ENCODE data around the gene PYGL. TPM values are rescaled to one million over a fixed set of nuclear protein-coding genes. Genes with fewer than 3 reads are reported as not detected.
A peak's percentile ranks its signal among the peaks of the same experiment; 100 is the strongest.

PYGL gene
- total RNA-seq, 1 donor = 123 TPM

GRCh38 chr14:50967790-50968189, 23.5 kb upstream of the PYGL start:
- Histone ChIP-seq H2AFZ (ENCODE audit: low read length) (peak overlapping the region; percentile 23), H3K4me2 (ENCODE audit: insufficient read depth, low read length) (no peak overlapping the region), H3K4me3 (ENCODE audit: insufficient read depth, low read length) (no peak overlapping the region), H3K9me3 (ENCODE audit: low read depth, low read length) (no peaks in the 10 kb centered on the region), H3K79me2 (ENCODE audit: insufficient read depth, low read length) (no peaks in the 10 kb centered on the region), H3K4me1 (ENCODE audit: insufficient read depth, low read length) (peaks cover 22% of the 10 kb centered on the region), H3K27me3 (ENCODE audit: insufficient read depth, low read length) (no peaks in the 10 kb centered on the region), H4K20me1 (ENCODE audit: insufficient read depth, low read length) (no peaks in the 10 kb centered on the region), H3K36me3 (ENCODE audit: insufficient read depth, low read length) (no peaks in the 10 kb centered on the region), H3K27ac (ENCODE audit: low read depth, low read length) (no peak overlapping the region)
- TF ChIP-seq CTCF (IDR thresholded peaks at IDR 0.05; ENCODE audit: extremely low read depth, low read depth, low read length) = no peak
- DNase-seq (ENCODE audit: insufficient read length, low spot score, missing footprints) = peak; percentile 80

GRCh38 chr14:50967103-50967502, 22.8 kb upstream of the PYGL start:
- H3K4me1 ChIP-seq (ENCODE audit: insufficient read depth, low read length) = peaks cover 29% of the 10 kb centered on the region
- TF ChIP-seq CTCF (IDR thresholded peaks at IDR 0.05; ENCODE audit: extremely low read depth, low read depth, low read length) = no peak
- H3K27me3 ChIP-seq (ENCODE audit: insufficient read depth, low read length) = no peaks in the 10 kb centered on the region
- no peaks in the 10 kb centered on the region for H3K79me2 ChIP-seq (ENCODE audit: insufficient read depth, low read length)
- H3K36me3 ChIP-seq (ENCODE audit: insufficient read depth, low read length) = no peaks in the 10 kb centered on the region
- H4K20me1 ChIP-seq (ENCODE audit: insufficient read depth, low read length) = no peaks in the 10 kb centered on the region
- H3K27ac ChIP-seq (ENCODE audit: low read depth, low read length) = no peak overlapping the region
- no peak overlapping the region for H3K4me3 ChIP-seq (ENCODE audit: insufficient read depth, low read length)
- peak overlapping the region; percentile 10 for H3K4me2 ChIP-seq (ENCODE audit: insufficient read depth, low read length)
- H2AFZ ChIP-seq (ENCODE audit: low read length) = no peak overlapping the region
- no peaks in the 10 kb centered on the region for H3K9me3 ChIP-seq (ENCODE audit: low read depth, low read length)
- no peak for DNase-seq (ENCODE audit: insufficient read length, low spot score, missing footprints)

- peaks cover 41% of the 10 kb centered on the region for H3K4me1 ChIP-seq (ENCODE audit: insufficient read depth, low read length)
- peak overlapping the region; percentile 30 for H3K27ac ChIP-seq (ENCODE audit: low read depth, low read length)
- no peaks in the 10 kb centered on the region for H3K36me3 ChIP-seq (ENCODE audit: insufficient read depth, low read length)
- H3K4me3 ChIP-seq (ENCODE audit: insufficient read depth, low read length) = no peak overlapping the region
- no peaks in the 10 kb centered on the region for H3K9me3 ChIP-seq (ENCODE audit: low read depth, low read length)
- H3K4me2 ChIP-seq (ENCODE audit: insufficient read depth, low read length) = peak overlapping the region; percentile 28
- H3K79me2 ChIP-seq (ENCODE audit: insufficient read depth, low read length) = no peaks in the 10 kb centered on the region
- H3K27me3 ChIP-seq (ENCODE audit: insufficient read depth, low read length) = no peaks in the 10 kb centered on the region
- DNase-seq (ENCODE audit: insufficient read length, low spot score, missing footprints) = peak; percentile 93
- TF ChIP-seq CTCF (IDR thresholded peaks at IDR 0.05; ENCODE audit: extremely low read depth, low read depth, low read length) = no peak
- no peaks in the 10 kb centered on the region for H4K20me1 ChIP-seq (ENCODE audit: insufficient read depth, low read length)
- no peak overlapping the region for H2AFZ ChIP-seq (ENCODE audit: low read length)
Observed at GRCh38 chr14:50964683-50965390, 20.6 kb upstream of the PYGL start.

- H3K36me3 ChIP-seq (ENCODE audit: insufficient read depth, low read length) = no peaks in the 10 kb centered on the region
- no peak overlapping the region for H3K4me2 ChIP-seq (ENCODE audit: insufficient read depth, low read length)
- no peak overlapping the region for H2AFZ ChIP-seq (ENCODE audit: low read length)
- H3K27me3 ChIP-seq (ENCODE audit: insufficient read depth, low read length) = no peaks in the 10 kb centered on the region
- peak; percentile 56 for DNase-seq (ENCODE audit: insufficient read length, low spot score, missing footprints)
- H3K4me1 ChIP-seq (ENCODE audit: insufficient read depth, low read length) = peaks cover 41% of the 10 kb centered on the region
- H3K4me3 ChIP-seq (ENCODE audit: insufficient read depth, low read length) = no peak overlapping the region
- H3K79me2 ChIP-seq (ENCODE audit: insufficient read depth, low read length) = no peaks in the 10 kb centered on the region
- no peaks in the 10 kb centered on the region for H3K9me3 ChIP-seq (ENCODE audit: low read depth, low read length)
- TF ChIP-seq CTCF (IDR thresholded peaks at IDR 0.05; ENCODE audit: extremely low read depth, low read depth, low read length) = no peak
- H4K20me1 ChIP-seq (ENCODE audit: insufficient read depth, low read length) = no peaks in the 10 kb centered on the region
- H3K27ac ChIP-seq (ENCODE audit: low read depth, low read length) = no peak overlapping the region
Observed at GRCh38 chr14:50963919-50964318, 19.6 kb upstream of the PYGL start.
